ENCODE results near the gene RBMS1. TPM values are rescaled to one million over a fixed set of nuclear protein-coding genes. Genes with fewer than 3 reads are reported as not detected.

The RBMS1 gene
- polyA plus RNA-seq, 1 donor from 2014 or later = 8.4 TPM

DNA sequence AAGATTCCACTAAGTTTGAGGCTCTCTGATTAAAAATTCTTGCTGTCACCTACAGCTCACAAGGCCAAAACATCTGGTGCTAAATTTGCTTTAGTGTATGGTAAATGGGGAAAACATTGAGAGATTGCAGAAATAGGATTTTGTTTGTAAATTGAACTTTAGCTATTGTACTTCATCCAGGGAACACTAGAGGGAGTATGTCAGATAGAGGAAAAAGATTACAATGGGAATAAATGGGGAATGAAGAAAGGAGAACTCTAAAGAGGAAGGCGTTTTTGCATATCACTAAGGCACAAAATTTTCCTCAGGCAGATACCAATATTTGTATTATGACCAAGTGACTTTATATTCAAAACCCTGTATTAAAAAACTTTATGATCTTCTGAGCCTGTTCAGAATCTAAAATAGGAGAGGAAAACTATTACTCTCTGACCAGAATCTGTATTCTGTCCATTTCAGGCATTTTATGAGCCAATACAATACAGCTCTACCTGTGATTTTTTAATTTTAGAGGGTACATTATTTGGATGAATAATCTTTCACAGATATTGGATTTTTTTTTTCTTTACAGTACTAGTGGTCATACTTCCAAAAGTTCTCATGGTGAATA lies 241.2 kb downstream of the RBMS1 start:
- Histone ChIP-seq H3K9ac (ENCODE audit: low read length) (no peak overlapping the region), H3K36me3 (ENCODE audit: insufficient read depth, low read length) (no peaks in the 10 kb centered on the region), H3K27ac (ENCODE audit: low read length) (no peak overlapping the region), H3K4me2 (ENCODE audit: low read length) (no peak overlapping the region), H3K4me3 (ENCODE audit: low read length) (no peak overlapping the region), H3K79me2 (replicated peaks; ENCODE audit: insufficient read depth, low read length) (no peaks in the 10 kb centered on the region), H4K20me1 (ENCODE audit: insufficient read depth) (no peaks in the 10 kb centered on the region), H2AFZ (ENCODE audit: low read depth, low read length) (no peak overlapping the region), H3F3A (ENCODE audit: insufficient read depth, low read length, poor library complexity, severe bottlenecking) (peaks cover 5% of the 10 kb centered on the region), H3K9me3 (ENCODE audit: low read length) (no peaks in the 10 kb centered on the region), H3K9me2 (ENCODE audit: insufficient read depth, low read length) (no peaks in the 10 kb centered on the region), H3K27me3 (ENCODE audit: insufficient read depth, low read depth, low read length) (no peaks in the 10 kb centered on the region)
- TF ChIP-seq, protein P1, sequence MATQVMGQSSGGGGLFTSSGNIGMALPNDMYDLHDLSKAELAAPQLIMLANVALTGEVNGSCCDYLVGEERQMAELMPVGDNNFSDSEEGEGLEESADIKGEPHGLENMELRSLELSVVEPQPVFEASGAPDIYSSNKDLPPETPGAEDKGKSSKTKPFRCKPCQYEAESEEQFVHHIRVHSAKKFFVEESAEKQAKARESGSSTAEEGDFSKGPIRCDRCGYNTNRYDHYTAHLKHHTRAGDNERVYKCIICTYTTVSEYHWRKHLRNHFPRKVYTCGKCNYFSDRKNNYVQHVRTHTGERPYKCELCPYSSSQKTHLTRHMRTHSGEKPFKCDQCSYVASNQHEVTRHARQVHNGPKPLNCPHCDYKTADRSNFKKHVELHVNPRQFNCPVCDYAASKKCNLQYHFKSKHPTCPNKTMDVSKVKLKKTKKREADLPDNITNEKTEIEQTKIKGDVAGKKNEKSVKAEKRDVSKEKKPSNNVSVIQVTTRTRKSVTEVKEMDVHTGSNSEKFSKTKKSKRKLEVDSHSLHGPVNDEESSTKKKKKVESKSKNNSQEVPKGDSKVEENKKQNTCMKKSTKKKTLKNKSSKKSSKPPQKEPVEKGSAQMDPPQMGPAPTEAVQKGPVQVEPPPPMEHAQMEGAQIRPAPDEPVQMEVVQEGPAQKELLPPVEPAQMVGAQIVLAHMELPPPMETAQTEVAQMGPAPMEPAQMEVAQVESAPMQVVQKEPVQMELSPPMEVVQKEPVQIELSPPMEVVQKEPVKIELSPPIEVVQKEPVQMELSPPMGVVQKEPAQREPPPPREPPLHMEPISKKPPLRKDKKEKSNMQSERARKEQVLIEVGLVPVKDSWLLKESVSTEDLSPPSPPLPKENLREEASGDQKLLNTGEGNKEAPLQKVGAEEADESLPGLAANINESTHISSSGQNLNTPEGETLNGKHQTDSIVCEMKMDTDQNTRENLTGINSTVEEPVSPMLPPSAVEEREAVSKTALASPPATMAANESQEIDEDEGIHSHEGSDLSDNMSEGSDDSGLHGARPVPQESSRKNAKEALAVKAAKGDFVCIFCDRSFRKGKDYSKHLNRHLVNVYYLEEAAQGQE (IDR thresholded peaks at IDR 0.05; ENCODE audit: borderline replicate concordance) = no peak
- TF ChIP-seq TAF1 (IDR thresholded peaks at IDR 0.05; ENCODE audit: low read depth) (no peak), RAD21 (conservative IDR thresholded peaks at IDR 0.05) (peak; percentile 73), MXI1 (conservative IDR thresholded peaks at IDR 0.05; ENCODE audit: poor library complexity, severe bottlenecking) (no peak), POLR2AphosphoS5 (IDR thresholded peaks at IDR 0.05) (no peak), SMC3 (conservative IDR thresholded peaks at IDR 0.05; ENCODE audit: poor library complexity) (peak; percentile 76), EZH2 (IDR thresholded peaks at IDR 0.05; ENCODE audit: borderline replicate concordance, insufficient read depth, low read length, poor library complexity, severe bottlenecking) (no peak), EP300 (conservative IDR thresholded peaks at IDR 0.05; ENCODE audit: poor library complexity, severe bottlenecking) (no peak)
- TF ChIP-seq, protein P2, sequence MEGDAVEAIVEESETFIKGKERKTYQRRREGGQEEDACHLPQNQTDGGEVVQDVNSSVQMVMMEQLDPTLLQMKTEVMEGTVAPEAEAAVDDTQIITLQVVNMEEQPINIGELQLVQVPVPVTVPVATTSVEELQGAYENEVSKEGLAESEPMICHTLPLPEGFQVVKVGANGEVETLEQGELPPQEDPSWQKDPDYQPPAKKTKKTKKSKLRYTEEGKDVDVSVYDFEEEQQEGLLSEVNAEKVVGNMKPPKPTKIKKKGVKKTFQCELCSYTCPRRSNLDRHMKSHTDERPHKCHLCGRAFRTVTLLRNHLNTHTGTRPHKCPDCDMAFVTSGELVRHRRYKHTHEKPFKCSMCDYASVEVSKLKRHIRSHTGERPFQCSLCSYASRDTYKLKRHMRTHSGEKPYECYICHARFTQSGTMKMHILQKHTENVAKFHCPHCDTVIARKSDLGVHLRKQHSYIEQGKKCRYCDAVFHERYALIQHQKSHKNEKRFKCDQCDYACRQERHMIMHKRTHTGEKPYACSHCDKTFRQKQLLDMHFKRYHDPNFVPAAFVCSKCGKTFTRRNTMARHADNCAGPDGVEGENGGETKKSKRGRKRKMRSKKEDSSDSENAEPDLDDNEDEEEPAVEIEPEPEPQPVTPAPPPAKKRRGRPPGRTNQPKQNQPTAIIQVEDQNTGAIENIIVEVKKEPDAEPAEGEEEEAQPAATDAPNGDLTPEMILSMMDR (IDR thresholded peaks at IDR 0.05; ENCODE audit: poor library complexity, severe bottlenecking) = peak; percentile 80

DNA sequence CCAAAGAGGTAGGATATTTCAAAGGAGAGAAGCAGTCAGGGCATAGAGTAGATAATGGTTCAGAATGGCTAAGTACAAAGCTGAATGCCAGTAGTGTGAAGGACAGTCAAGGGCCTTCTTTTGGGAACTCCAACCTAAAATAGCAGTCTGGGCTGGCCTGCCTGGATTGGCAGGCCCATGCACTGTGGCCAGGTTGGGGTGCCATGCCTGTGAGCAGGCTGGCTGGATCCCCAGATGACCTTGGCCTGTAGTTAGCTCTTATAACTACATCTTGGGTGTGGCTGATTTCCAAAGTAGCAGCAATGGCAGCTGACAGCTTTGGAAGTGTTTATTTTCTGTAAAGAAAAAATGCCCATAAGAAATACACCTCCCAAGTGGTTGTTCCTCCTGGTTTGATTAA lies 242.0 kb downstream of the RBMS1 start:
- TF ChIP-seq RAD21 (conservative IDR thresholded peaks at IDR 0.05) = no peak
- TF ChIP-seq SMC3 (conservative IDR thresholded peaks at IDR 0.05; ENCODE audit: poor library complexity) = no peak
- TF ChIP-seq EP300 (conservative IDR thresholded peaks at IDR 0.05; ENCODE audit: poor library complexity, severe bottlenecking) = no peak
- TF ChIP-seq TAF1 (IDR thresholded peaks at IDR 0.05; ENCODE audit: low read depth) = no peak
- TF ChIP-seq, protein P1 (IDR thresholded peaks at IDR 0.05; ENCODE audit: borderline replicate concordance) = no peak
- no peak for TF ChIP-seq EZH2 (IDR thresholded peaks at IDR 0.05; ENCODE audit: borderline replicate concordance, insufficient read depth, low read length, poor library complexity, severe bottlenecking)
- TF ChIP-seq, protein P2 (IDR thresholded peaks at IDR 0.05; ENCODE audit: poor library complexity, severe bottlenecking) = no peak
- TF ChIP-seq POLR2AphosphoS5 (IDR thresholded peaks at IDR 0.05) = no peak
- TF ChIP-seq MXI1 (conservative IDR thresholded peaks at IDR 0.05; ENCODE audit: poor library complexity, severe bottlenecking) = no peak
- Histone ChIP-seq H3K4me3 (ENCODE audit: low read length) (no peak overlapping the region), H3K9ac (ENCODE audit: low read length) (no peak overlapping the region), H3K4me2 (ENCODE audit: low read length) (no peak overlapping the region), H3K27me3 (ENCODE audit: insufficient read depth, low read depth, low read length) (no peaks in the 10 kb centered on the region), H3K9me2 (ENCODE audit: insufficient read depth, low read length) (no peaks in the 10 kb centered on the region), H2AFZ (ENCODE audit: low read depth, low read length) (no peak overlapping the region), H3K9me3 (ENCODE audit: low read length) (no peaks in the 10 kb centered on the region), H3K36me3 (ENCODE audit: insufficient read depth, low read length) (no peaks in the 10 kb centered on the region), H3K79me2 (replicated peaks; ENCODE audit: insufficient read depth, low read length) (no peaks in the 10 kb centered on the region), H4K20me1 (ENCODE audit: insufficient read depth) (no peaks in the 10 kb centered on the region), H3F3A (ENCODE audit: insufficient read depth, low read length, poor library complexity, severe bottlenecking) (peaks cover 5% of the 10 kb centered on the region), H3K27ac (ENCODE audit: low read length) (no peak overlapping the region)

All from neural cell (in vitro differentiated cells).